ENCODE data around the gene UNC13D.

Gene UNC13D

GRCh38 chr17:75837899-75838298 is 6.3 kb downstream of the UNC13D start:
- peaks cover 16% of the 10 kb centered on the region for H3K36me3 Mint-ChIP-seq
- H3K27ac Mint-ChIP-seq = no peak overlapping the region
- DNase-seq (ENCODE audit: low spot score in 2 of 2) (no peak), ATAC-seq (ENCODE audit: low read depth) (no peak)
- H3K27me3 Mint-ChIP-seq = no peaks in the 10 kb centered on the region
- no peaks in the 10 kb centered on the region for H3K9me3 Mint-ChIP-seq
- peaks cover 7% of the 10 kb centered on the region for H3K4me1 Mint-ChIP-seq
- no peak overlapping the region for H3K4me3 Mint-ChIP-seq

GRCh38 chr17:75836605-75837004 is 7.6 kb downstream of the UNC13D start:
- Mint-ChIP-seq H3K4me3 (no peak overlapping the region), H3K4me1 (peaks cover 4% of the 10 kb centered on the region), H3K27ac (no peak overlapping the region), H3K9me3 (no peaks in the 10 kb centered on the region), H3K27me3 (no peaks in the 10 kb centered on the region), H3K36me3 (peaks cover 18% of the 10 kb centered on the region)
- DNase-seq (ENCODE audit: low spot score in 2 of 2) = no peak
- no peak for ATAC-seq (ENCODE audit: low read depth)

DNA sequence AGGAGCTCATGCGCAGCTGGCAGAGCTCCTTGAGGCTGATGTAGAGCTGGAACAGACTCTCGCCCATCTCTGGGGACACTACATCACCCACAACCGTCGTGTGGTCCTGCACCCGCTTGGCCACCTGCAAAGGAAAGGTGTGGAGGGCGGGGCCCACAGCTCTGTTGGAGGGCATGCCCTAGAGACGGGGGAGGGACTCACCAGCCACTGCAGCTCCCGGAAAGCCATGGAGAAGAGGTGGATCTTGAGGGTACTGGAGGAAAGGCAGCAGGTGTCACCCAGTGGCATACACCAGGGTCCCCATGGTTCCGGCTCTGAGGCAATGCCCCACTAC is 8.6 kb downstream of the UNC13D start:
- H3K4me1 Mint-ChIP-seq = peaks cover 4% of the 10 kb centered on the region
- ATAC-seq (ENCODE audit: low read depth) (no peak), DNase-seq (ENCODE audit: low spot score in 2 of 2) (no peak)
- peaks cover 19% of the 10 kb centered on the region for H3K36me3 Mint-ChIP-seq
- no peak overlapping the region for H3K4me3 Mint-ChIP-seq
- H3K27ac Mint-ChIP-seq = no peak overlapping the region
- H3K27me3 Mint-ChIP-seq = no peaks in the 10 kb centered on the region
- no peaks in the 10 kb centered on the region for H3K9me3 Mint-ChIP-seq

DNA sequence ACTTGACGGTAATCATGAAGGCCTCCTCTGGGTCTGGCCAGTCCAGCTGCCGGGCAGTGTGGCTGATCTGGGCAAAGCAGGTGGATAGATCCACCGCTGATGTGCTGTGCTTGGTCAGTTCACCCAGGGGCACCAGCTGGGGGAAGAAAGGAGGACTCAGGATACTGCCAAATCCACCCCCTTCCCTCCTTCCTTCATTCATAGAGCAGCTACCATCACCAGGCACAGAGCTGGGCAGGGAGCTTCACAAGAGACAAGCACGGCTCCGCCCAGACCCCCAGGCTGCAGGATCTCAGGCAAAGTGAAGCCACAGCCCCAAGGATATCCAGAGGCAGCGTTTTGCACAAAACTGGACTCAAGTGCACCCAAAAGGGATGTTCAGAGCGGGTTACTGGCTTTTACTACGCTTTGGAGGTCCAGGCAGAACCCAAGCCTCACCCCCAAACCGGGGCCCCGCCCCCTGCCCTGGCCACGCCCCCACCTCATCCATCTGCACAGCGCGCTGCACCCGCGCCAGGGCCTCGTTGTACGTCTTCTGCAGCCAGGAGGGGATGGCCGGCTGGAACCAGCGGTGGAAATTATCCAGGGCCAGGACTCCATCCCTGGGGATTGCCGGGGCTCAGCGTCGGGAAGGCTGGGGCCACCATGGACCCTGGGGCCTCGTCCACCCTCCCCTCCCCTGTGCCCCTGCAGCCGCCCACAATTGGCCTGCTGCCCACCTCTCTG is 9.1 kb downstream of the UNC13D start:
- Mint-ChIP-seq H3K27me3 (no peaks in the 10 kb centered on the region), H3K27ac (no peak overlapping the region), H3K36me3 (peaks cover 21% of the 10 kb centered on the region), H3K4me3 (no peak overlapping the region), H3K4me1 (peaks cover 4% of the 10 kb centered on the region), H3K9me3 (no peaks in the 10 kb centered on the region)
- ATAC-seq (ENCODE audit: low read depth) = no peak
- DNase-seq (ENCODE audit: low spot score in 2 of 2) = no peak

DNA sequence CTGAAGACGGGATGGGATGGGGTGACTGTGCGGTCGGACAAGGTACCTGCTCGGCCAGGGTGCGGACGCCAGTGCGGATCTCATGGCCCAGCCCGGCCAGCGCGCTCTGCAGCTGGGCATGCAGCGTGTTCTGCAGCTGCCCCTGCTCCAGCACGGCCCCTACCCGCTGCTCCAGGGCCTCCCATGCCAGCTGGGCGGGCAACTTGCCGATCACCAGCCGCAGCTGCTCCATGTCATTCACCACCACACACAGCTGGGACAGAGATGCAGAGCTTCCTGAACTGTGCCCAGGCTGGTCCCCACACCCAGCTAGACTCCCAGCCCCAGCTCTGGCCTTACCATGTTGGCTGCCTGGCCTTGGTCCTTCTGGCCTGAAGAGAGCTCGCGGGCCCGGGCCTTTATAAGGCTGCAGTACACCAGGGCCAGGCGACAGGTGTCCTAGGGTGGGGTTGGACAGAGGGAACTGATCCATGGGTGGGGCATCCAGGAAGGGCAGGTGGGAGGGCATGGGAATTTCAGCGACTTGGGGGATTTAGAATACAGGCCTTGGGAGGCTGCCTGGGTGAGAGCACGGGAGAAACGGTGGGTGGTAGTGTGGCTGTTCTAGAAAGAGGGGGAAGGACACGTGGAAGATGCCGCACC is 9.8 kb downstream of the UNC13D start:
- H3K9me3 Mint-ChIP-seq = no peaks in the 10 kb centered on the region
- no peak for DNase-seq (ENCODE audit: low spot score in 2 of 2)
- no peak for ATAC-seq (ENCODE audit: low read depth)
- H3K27ac Mint-ChIP-seq = no peak overlapping the region
- no peak overlapping the region for H3K4me3 Mint-ChIP-seq
- H3K36me3 Mint-ChIP-seq = peaks cover 23% of the 10 kb centered on the region
- H3K4me1 Mint-ChIP-seq = peaks cover 4% of the 10 kb centered on the region
- H3K27me3 Mint-ChIP-seq = no peaks in the 10 kb centered on the region

DNA sequence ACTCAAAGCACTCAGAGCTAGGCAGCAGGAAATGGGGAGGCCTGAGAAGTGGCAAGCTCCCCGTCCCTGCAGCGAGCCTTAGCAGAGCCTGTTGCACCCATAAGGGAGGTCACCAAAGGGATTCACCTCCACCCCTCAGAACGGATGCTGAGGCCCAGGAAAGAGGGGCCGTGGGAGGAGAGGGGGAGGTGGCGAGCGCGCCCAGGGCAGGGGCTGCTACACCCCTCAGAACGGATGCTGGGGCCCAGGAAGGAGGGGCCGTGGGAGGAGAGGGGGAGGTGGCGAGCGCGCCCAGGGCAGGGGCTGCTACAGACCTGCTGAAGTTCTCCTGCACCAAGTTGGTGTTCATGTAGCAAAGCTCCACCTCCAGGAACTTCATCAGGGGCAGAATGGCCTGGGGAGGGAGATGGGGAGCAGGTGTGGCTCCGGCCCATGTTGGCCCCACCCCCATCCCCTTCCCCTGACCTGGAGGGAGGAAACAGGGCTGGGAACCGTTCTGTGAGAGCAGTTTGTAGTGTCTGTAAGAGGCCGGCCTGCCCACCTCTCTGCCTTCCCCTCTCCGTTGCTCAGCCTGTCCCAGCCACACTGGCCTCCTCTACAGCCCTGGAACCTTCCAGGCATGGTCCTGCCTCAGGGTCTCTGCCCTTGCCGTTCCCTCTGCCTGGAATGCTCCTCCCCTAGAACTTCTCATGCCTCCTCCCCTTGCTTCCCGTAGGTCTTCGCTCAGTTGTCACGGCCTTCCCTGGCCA is 11.4 kb downstream of the UNC13D start:
- H3K27me3 Mint-ChIP-seq = no peaks in the 10 kb centered on the region
- H3K4me3 Mint-ChIP-seq = no peak overlapping the region
- ATAC-seq (ENCODE audit: low read depth) (no peak), DNase-seq (ENCODE audit: low spot score in 2 of 2) (no peak)
- peaks cover 6% of the 10 kb centered on the region for H3K4me1 Mint-ChIP-seq
- peaks cover 20% of the 10 kb centered on the region for H3K36me3 Mint-ChIP-seq
- no peaks in the 10 kb centered on the region for H3K9me3 Mint-ChIP-seq
- H3K27ac Mint-ChIP-seq = peak overlapping the region; percentile 72

GRCh38 chr17:75832164-75832651 is 12.0 kb downstream of the UNC13D start:
- DNase-seq (ENCODE audit: low spot score in 2 of 2) (no peak), ATAC-seq (ENCODE audit: low read depth) (no peak)
- peak overlapping the region; percentile 72 for H3K27ac Mint-ChIP-seq
- H3K4me3 Mint-ChIP-seq = no peak overlapping the region
- peaks cover 6% of the 10 kb centered on the region for H3K4me1 Mint-ChIP-seq
- no peaks in the 10 kb centered on the region for H3K9me3 Mint-ChIP-seq
- peaks cover 20% of the 10 kb centered on the region for H3K36me3 Mint-ChIP-seq
- no peaks in the 10 kb centered on the region for H3K27me3 Mint-ChIP-seq

DNA sequence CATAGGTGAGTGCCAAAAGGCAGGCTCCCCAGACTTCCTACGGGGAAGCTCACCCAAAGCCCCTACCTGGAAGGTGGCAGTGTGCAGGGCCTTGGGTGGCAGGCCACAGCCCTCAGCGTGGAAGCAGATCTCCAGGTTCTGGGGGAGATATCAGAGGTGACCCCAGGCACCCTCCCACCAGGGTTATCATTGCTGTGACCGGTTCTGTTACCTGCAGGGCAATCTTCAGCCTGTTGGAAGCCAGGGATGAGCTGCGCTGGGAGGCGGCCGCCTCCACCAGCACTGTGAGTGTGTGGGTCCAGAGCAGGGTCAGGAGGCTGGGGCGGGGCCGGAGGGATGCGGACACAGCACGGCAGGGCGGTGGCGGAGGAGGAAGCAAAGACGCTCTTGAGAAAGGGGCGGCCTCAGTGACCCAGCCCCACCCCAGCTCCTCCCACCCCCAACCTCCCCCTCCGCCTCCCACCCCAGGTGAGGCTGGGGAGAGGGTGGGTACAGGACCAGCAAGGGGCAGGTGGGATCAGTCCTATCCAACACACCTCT is 13.1 kb downstream of the UNC13D start:
- Mint-ChIP-seq H3K4me1 (peaks cover 8% of the 10 kb centered on the region), H3K27me3 (no peaks in the 10 kb centered on the region), H3K27ac (no peak overlapping the region), H3K9me3 (no peaks in the 10 kb centered on the region), H3K4me3 (no peak overlapping the region), H3K36me3 (peaks cover 20% of the 10 kb centered on the region)
- ATAC-seq (ENCODE audit: low read depth) (no peak), DNase-seq (ENCODE audit: low spot score in 2 of 2) (no peak)

- no peak overlapping the region for H3K27ac Mint-ChIP-seq
These were observed 13.8 kb downstream of the UNC13D start for GRCh38 chr17:75830164-75831031.

GRCh38 chr17:75829747-75830146 is 14.5 kb downstream of the UNC13D start:
- H3K27ac Mint-ChIP-seq = no peak overlapping the region
- DNase-seq (ENCODE audit: low spot score in 2 of 2) = no peak
- H3K9me3 Mint-ChIP-seq = no peaks in the 10 kb centered on the region
- H3K27me3 Mint-ChIP-seq = no peaks in the 10 kb centered on the region
- no peak overlapping the region for H3K4me3 Mint-ChIP-seq
- peaks cover 20% of the 10 kb centered on the region for H3K36me3 Mint-ChIP-seq
- peaks cover 8% of the 10 kb centered on the region for H3K4me1 Mint-ChIP-seq
- no peak for ATAC-seq (ENCODE audit: low read depth)

More at GRCh38 chr17:75830164-75831031, 13.8 kb downstream of the UNC13D start:
- H3K36me3 Mint-ChIP-seq = peaks cover 20% of the 10 kb centered on the region
- no peak for ATAC-seq (ENCODE audit: low read depth)
- H3K27me3 Mint-ChIP-seq = no peaks in the 10 kb centered on the region
- peaks cover 8% of the 10 kb centered on the region for H3K4me1 Mint-ChIP-seq
- H3K4me3 Mint-ChIP-seq = no peak overlapping the region
- H3K9me3 Mint-ChIP-seq = no peaks in the 10 kb centered on the region
- peak; percentile 38 to 50 for DNase-seq (ENCODE audit: low spot score in 2 of 2)

GRCh38 chr17:75828741-75829140 is 15.5 kb downstream of the UNC13D start:
- no peak overlapping the region for H3K27ac Mint-ChIP-seq

DNA sequence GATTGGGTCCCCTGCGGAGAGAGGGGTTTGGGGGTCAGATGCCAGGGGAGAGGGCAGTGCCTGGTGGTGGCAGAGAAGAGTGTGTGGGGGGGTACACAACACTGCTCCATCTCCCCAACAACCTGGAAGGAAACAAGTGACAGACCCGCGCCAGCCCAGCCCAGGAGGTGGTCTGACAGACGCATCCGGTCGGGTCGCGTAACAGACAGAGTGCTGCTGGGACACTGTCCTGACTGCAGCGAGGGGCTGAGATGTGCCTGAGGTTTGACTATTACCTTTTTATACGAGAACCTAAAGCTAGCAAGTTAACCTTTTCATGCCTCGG is 16.2 kb downstream of the UNC13D start:
- Mint-ChIP-seq H3K9me3 (no peaks in the 10 kb centered on the region), H3K27me3 (no peaks in the 10 kb centered on the region), H3K4me3 (peak overlapping the region; percentile 70), H3K4me1 (peaks cover 4% of the 10 kb centered on the region), H3K27ac (peak overlapping the region; percentile 69), H3K36me3 (peaks cover 9% of the 10 kb centered on the region)
- DNase-seq (ENCODE audit: low spot score in 2 of 2) (no peak), ATAC-seq (ENCODE audit: low read depth) (no peak)

More at GRCh38 chr17:75828741-75829140, 15.5 kb downstream of the UNC13D start:
- H3K9me3 Mint-ChIP-seq = no peaks in the 10 kb centered on the region
- DNase-seq (ENCODE audit: low spot score in 2 of 2) (no peak), ATAC-seq (ENCODE audit: low read depth) (no peak)
- H3K4me1 Mint-ChIP-seq = peaks cover 8% of the 10 kb centered on the region
- H3K36me3 Mint-ChIP-seq = peaks cover 13% of the 10 kb centered on the region
- no peaks in the 10 kb centered on the region for H3K27me3 Mint-ChIP-seq
- H3K4me3 Mint-ChIP-seq = no peak overlapping the region

GRCh38 chr17:75827308-75828075 is 16.7 kb downstream of the UNC13D start:
- ATAC-seq (ENCODE audit: low read depth) = peak; percentile 80
- Mint-ChIP-seq H3K4me3 (peak overlapping the region; percentile 70), H3K4me1 (peaks cover 4% of the 10 kb centered on the region), H3K27ac (peak overlapping the region; percentile 69), H3K9me3 (no peaks in the 10 kb centered on the region), H3K36me3 (peaks cover 9% of the 10 kb centered on the region), H3K27me3 (no peaks in the 10 kb centered on the region)
- peak; percentile 65 to 67 for DNase-seq (ENCODE audit: low spot score in 2 of 2)

Data from memory B cell (primary cell).